A673 (cell line): ENCODE results near the gene UCK2.
"Not testable (repeated sequence)": the region's sequence is repeated elsewhere in the genome, so short reads cannot be mapped to it uniquely, and the experiment has no call there.

ENCODE experiments used
- EZH2 ChIP-seq: fragments of 200-600 bp; sonication (generic); IDR thresholded peaks from 2 replicates; pipeline ENCODE4 v1.6.1; 2017; ENCODE audit warnings: borderline replicate concordance, low read depth, mild to moderate bottlenecking, mixed read lengths, antibody characterized with exemption, low read length; ENCODE audit not compliant: poor library complexity, severe bottlenecking
- TF ChIP-seq, protein P1 (sequence below): fragments of 300-800, 200-600 bp; sonication (generic); conservative IDR thresholded peaks from 2 replicates; pipeline ENCODE4 v1.5.1; 2017; ENCODE audit warnings: low read depth, mild to moderate bottlenecking, antibody characterized with exemption, low read length, moderate library complexity, mixed read lengths

- TF ChIP-seq, protein P1, sequence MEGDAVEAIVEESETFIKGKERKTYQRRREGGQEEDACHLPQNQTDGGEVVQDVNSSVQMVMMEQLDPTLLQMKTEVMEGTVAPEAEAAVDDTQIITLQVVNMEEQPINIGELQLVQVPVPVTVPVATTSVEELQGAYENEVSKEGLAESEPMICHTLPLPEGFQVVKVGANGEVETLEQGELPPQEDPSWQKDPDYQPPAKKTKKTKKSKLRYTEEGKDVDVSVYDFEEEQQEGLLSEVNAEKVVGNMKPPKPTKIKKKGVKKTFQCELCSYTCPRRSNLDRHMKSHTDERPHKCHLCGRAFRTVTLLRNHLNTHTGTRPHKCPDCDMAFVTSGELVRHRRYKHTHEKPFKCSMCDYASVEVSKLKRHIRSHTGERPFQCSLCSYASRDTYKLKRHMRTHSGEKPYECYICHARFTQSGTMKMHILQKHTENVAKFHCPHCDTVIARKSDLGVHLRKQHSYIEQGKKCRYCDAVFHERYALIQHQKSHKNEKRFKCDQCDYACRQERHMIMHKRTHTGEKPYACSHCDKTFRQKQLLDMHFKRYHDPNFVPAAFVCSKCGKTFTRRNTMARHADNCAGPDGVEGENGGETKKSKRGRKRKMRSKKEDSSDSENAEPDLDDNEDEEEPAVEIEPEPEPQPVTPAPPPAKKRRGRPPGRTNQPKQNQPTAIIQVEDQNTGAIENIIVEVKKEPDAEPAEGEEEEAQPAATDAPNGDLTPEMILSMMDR: not testable (repeated sequence)
- not testable (repeated sequence) for TF ChIP-seq EZH2
Observed at GRCh38 chr1:165804513-165804912, 22.9 kb upstream of the UCK2 start.
